ENCODE data around the gene RBM38. TPM values are rescaled to one million over a fixed set of nuclear protein-coding genes. Genes with fewer than 3 reads are reported as not detected.
A peak's percentile ranks its signal among the peaks of the same experiment; 100 is the strongest.

Gene RBM38
- total and polyA plus RNA-seq, 12 donors = 3.0 to 30.9 (median 14.1) TPM

DNA sequence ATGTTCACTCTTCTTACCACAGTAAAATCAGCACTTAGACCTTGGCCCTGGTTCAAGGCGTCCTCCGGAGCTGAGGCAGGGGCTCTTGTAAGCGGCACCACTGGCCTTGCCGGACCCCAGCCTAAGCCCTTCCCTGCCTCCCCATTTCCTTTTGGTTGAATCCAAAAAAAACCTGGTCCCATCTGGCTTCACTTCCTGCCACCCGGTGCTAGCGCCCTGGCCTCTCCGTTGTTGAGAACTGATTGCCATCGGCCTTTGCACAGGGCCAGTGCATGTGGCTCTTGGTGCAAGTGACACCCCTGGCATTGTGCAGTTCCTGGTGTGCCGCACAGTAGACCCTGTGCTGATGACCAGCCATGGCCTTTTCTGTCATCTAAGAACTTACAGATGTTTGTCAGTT, 19.0 kb upstream of the RBM38 start:
- Histone ChIP-seq H3K4me3 (no peak overlapping the region), H3K4me1 (replicated peaks in 1 of 2) (peaks cover 0 to 4% of the 10 kb centered on the region in 2 donors), H3K27me3 (no peaks in the 10 kb centered on the region), H3K27ac (no peak overlapping the region), H3K9me3 (replicated peaks in 1 of 3) (no peaks in the 10 kb centered on the region), H3K36me3 (replicated peaks in 1 of 2) (peaks cover 0 to 91% of the 10 kb centered on the region in 2 donors)
- WGBS, 4 donors = 81 to 92% (median 86%) methylated on average over 6 to 9 of the region's 9 CpGs
- TF ChIP-seq POLR2A (IDR thresholded peaks at IDR 0.05) = no peak
- TF ChIP-seq, protein P1, sequence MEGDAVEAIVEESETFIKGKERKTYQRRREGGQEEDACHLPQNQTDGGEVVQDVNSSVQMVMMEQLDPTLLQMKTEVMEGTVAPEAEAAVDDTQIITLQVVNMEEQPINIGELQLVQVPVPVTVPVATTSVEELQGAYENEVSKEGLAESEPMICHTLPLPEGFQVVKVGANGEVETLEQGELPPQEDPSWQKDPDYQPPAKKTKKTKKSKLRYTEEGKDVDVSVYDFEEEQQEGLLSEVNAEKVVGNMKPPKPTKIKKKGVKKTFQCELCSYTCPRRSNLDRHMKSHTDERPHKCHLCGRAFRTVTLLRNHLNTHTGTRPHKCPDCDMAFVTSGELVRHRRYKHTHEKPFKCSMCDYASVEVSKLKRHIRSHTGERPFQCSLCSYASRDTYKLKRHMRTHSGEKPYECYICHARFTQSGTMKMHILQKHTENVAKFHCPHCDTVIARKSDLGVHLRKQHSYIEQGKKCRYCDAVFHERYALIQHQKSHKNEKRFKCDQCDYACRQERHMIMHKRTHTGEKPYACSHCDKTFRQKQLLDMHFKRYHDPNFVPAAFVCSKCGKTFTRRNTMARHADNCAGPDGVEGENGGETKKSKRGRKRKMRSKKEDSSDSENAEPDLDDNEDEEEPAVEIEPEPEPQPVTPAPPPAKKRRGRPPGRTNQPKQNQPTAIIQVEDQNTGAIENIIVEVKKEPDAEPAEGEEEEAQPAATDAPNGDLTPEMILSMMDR (IDR thresholded peaks at IDR 0.05) = no peak
- intact Hi-C loops (cut with DNase I) = no loop called here
- DNase-seq = no peak

DNA sequence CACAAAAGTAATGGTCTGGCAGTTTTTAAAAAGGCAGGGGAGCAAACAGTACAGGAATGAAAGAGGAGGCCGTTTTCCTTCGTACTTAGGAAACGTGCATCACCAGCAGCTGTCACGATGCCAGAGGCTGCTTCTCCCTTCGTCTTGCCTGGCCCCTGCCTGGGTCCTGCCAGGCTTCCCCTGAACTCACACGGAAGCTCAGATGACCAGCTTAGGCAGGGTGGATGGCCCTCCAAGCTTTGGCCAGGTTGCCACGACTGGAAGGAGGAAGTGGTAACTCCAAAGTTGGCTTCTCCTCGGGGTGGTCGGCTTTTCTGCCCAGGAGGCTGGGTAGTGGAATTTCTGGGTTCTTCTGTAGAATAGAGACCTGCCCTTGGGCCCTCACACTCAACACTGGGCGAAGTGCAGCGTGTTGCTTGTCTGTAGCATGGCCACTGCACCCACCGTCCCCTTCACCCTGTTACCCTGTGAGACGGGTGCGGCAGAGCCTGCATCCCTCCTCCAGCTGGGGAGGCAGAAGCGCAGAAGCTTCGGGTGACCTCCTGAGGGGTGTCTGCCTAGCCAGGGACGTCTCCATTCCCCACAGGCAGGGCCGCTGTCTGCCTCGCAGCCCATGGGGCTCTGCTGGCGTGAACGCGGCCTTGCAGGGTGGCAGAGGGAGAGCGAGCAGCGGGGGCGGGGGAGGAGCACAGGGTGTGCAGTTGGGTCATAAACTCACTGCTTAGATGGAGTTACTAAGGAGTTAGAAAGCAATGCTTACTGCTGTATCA, 18.4 kb upstream of the RBM38 start:
- H3K27ac ChIP-seq = no peak overlapping the region
- WGBS, 4 donors = 83 to 88% (median 85%) methylated on average over 16 to 25 of the region's 25 CpGs
- no peak for TF ChIP-seq POLR2A (IDR thresholded peaks at IDR 0.05)
- TF ChIP-seq, protein P1 (IDR thresholded peaks at IDR 0.05) = no peak
- H3K36me3 ChIP-seq (replicated peaks in 1 of 2) = peaks cover 0 to 91% of the 10 kb centered on the region in 2 donors
- intact Hi-C loops (cut with DNase I) = no loop called here
- H3K9me3 ChIP-seq (replicated peaks in 1 of 3) = no peaks in the 10 kb centered on the region
- no peak overlapping the region for H3K4me3 ChIP-seq
- no peak for DNase-seq
- H3K4me1 ChIP-seq (replicated peaks in 1 of 2) = peaks cover 0 to 4% of the 10 kb centered on the region in 2 donors
- no peaks in the 10 kb centered on the region for H3K27me3 ChIP-seq

DNA sequence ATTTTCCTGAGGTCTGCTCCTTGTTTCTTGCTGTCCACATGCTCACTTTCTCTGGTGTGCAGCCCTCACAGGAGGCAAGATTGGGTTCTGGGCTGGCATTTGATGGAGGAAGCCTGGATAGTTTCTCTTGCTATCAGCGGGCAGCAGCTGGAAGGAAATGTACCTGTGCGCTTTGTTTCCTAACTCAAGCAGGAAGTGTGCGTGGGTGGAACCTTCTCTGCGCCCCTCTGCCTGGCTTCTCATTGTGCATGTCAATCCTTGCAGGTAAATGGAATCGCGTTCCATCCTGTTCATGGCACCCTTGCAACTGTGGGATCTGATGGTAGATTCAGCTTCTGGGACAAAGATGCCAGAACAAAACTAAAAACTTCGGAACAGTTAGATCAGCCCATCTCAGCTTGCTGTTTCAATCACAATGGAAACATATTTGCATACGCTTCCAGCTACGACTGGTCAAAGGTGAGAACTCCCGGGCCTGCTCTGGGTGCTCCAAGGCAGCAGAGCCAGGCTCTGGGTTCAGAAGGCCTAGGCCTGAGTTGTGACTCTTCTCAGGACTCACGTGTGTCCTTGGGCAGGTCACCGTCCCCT, 16.8 kb upstream of the RBM38 start:
- H3K4me3 ChIP-seq = no peak overlapping the region
- intact Hi-C loops (cut with DNase I) = no loop called here
- 74 to 78% (median 76%) methylated on average over 10 to 12 of the region's 12 CpGs for WGBS, 4 donors
- peaks cover 0 to 87% of the 10 kb centered on the region in 2 donors for H3K36me3 ChIP-seq (replicated peaks in 1 of 2)
- DNase-seq = no peak
- peaks cover 0 to 4% of the 10 kb centered on the region in 2 donors for H3K4me1 ChIP-seq (replicated peaks in 1 of 2)
- no peaks in the 10 kb centered on the region for H3K9me3 ChIP-seq (replicated peaks in 1 of 3)
- H3K27me3 ChIP-seq = no peaks in the 10 kb centered on the region
- no peak for TF ChIP-seq POLR2A (IDR thresholded peaks at IDR 0.05)
- TF ChIP-seq, protein P1 (IDR thresholded peaks at IDR 0.05) = no peak
- H3K27ac ChIP-seq = peak overlapping the region in 1 of 5 donors; percentile 84

DNA sequence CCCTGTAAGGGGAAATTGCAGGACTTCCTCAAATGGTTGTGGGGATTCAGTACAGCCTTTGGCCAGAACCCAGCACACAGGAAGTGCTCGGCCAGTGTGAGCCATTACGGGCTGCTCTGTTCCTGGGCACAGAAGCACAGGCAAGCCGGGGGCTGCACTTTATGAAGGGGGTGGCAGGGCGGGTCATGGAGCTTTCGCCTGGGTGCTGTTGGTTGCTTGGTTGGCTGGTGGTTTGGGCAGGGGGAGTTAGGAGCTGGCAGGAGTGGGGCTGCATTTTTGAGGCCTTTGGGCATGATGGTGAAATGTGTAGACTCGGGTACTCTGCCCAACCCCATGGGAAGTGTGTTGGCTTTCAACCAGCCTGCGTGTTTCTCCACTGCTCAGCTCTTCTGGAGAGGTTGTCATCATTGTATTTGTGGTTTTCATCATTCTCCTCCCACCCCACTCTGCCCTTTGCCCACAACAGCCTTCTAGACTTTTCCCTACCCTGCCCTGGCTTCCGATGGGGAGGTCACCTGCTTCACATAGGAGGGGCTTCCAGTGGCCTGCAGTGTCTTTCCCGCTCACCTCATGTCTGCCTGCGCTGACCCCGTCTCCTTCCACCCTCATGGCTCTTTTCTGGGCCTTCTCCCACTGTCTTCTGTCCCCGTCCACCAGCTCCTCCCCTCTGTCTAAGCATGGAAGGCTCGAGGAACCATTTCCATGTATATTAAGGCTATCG, 16.1 kb upstream of the RBM38 start:
- peak in 5 of 7 donors; percentile 36 to 59 (median 53) for DNase-seq

More for the DNA sequence above, 16.1 kb upstream of the RBM38 start:
- peaks cover 0 to 85% of the 10 kb centered on the region in 2 donors for H3K36me3 ChIP-seq (replicated peaks in 1 of 2)
- TF ChIP-seq, protein P1 (IDR thresholded peaks at IDR 0.05) = no peak
- TF ChIP-seq POLR2A (IDR thresholded peaks at IDR 0.05) = no peak
- WGBS, 4 donors = 78 to 86% (median 83%) methylated on average over 11 to 14 of the region's 14 CpGs
- no peaks in the 10 kb centered on the region for H3K9me3 ChIP-seq (replicated peaks in 1 of 3)
- H3K27ac ChIP-seq = peak overlapping the region in 2 of 5 donors; percentile 57 to 84
- no peak overlapping the region for H3K4me3 ChIP-seq
- peaks cover 0 to 4% of the 10 kb centered on the region in 2 donors for H3K4me1 ChIP-seq (replicated peaks in 1 of 2)
- intact Hi-C loops (cut with DNase I) = no loop called here
- H3K27me3 ChIP-seq = no peaks in the 10 kb centered on the region

Data from adrenal gland (tissue), 12 donors.